Cortex of kidney (tissue), 1 donor: Measurements from ENCODE around the gene SOX2.

Source experiments
- DNase-seq: peaks from one replicate; lab custom pipeline; 2025; lab: John Stamatoyannopoulos, UW

SOX2 gene

GRCh38 chr3:181711325-181712135 lies at the start of gene SOX2:
SOX2 (plus strand) TSS chr3:181711925; CDS start chr3:181712361, 436 bp downstream.
- DNase-seq: no peak

GRCh38 chr3:181683563-181683962 lies 28.2 kb upstream of the SOX2 start:
- no peak for DNase-seq

GRCh38 chr3:181687190-181687589 lies 24.5 kb upstream of the SOX2 start:
- no peak for DNase-seq

- DNase-seq: no peak
These were observed 24.0 kb upstream of the SOX2 start for GRCh38 chr3:181687731-181688130.

GRCh38 chr3:181689546-181689945 lies 22.2 kb upstream of the SOX2 start:
- DNase-seq: no peak

GRCh38 chr3:181690769-181691168 lies 21.0 kb upstream of the SOX2 start:
- no peak for DNase-seq

- DNase-seq: no peak
These were observed 19.8 kb upstream of the SOX2 start for GRCh38 chr3:181691901-181692300.

- DNase-seq: no peak
These were observed 19.2 kb upstream of the SOX2 start for GRCh38 chr3:181692311-181693145.

GRCh38 chr3:181693280-181693679 lies 18.4 kb upstream of the SOX2 start:
- no peak for DNase-seq

GRCh38 chr3:181694805-181695660 lies 16.7 kb upstream of the SOX2 start:
- DNase-seq: no peak

- no peak for DNase-seq
These were observed 15.8 kb upstream of the SOX2 start for GRCh38 chr3:181695661-181696491.

GRCh38 chr3:181696626-181697230 lies 15.0 kb upstream of the SOX2 start:
- no peak for DNase-seq

- DNase-seq: no peak
These were observed 13.3 kb upstream of the SOX2 start for GRCh38 chr3:181698263-181698954.

- DNase-seq: no peak
These were observed 12.4 kb upstream of the SOX2 start for GRCh38 chr3:181699171-181699903.

GRCh38 chr3:181700168-181701087 lies 11.3 kb upstream of the SOX2 start:
- no peak for DNase-seq

GRCh38 chr3:181701096-181701495 lies 10.6 kb upstream of the SOX2 start:
- no peak for DNase-seq

GRCh38 chr3:181703601-181704420 lies 7.9 kb upstream of the SOX2 start:
- no peak for DNase-seq
